K562 (cell line): ENCODE data around the gene PTPN1. TPM values are rescaled to one million over a fixed set of nuclear protein-coding genes. Genes with fewer than 3 reads are reported as not detected.
A peak's percentile ranks its signal among the peaks of the same experiment; 100 is the strongest.

Experiments
- ATAC-seq: fragments of 200-7000 bp; cut with Tn5 transposase; 3 replicates; pipeline ENCODE4 v1.9.1; 2020; ENCODE audit warnings: moderate library complexity
- BruUV-seq: library from RNA; stranded (reverse); fragments of 400-500 nt; replicated peaks from 2 replicates; lab custom pipeline; 2021; lab: Mats Ljungman, UMichigan
- CTCF ChIA-PET: fragments of 300-600 bp; formaldehyde crosslinking; extraction: SDS; loops from one replicate; lab custom pipeline; 2021; ENCODE audit warnings: low intra/inter-chr PET ratio; lab: Yijun Ruan, JAX
- POLR2A ChIA-PET: fragments of 300-600, 350-650 bp; sonication (Branson Sonifier 250); formaldehyde crosslinking; extraction: SDS; loops from one replicate; lab custom pipeline; 2021; ENCODE audit warnings: antibody characterized with exemption, inconsistent platforms; lab: Yijun Ruan, JAX
- DNase-seq, 4 experiments: peaks; one replicate each; pipeline versions ENCODE4 v3.0.0 to v3.0.0-alpha.2; 2011 to 2018; ENCODE audit warnings: low spot score in 3 of 4, mixed read lengths in 3 of 4; ENCODE audit errors: extremely low read depth in 1 of 4
- FAIRE-seq: peaks from 2 replicates; lab custom pipeline; 2011; peaks lifted over from hg19 to GRCh38; lab: Jason Lieb, UNC
- H2AFZ ChIP-seq: 2 replicates; pipeline ENCODE4 v1.6.0; 2011; ENCODE audit warnings: low read depth, low read length, control low read depth, inconsistent platforms
- H3K27ac ChIP-seq: fragments of 200-600 bp; 3 replicates; pipeline ENCODE4 v1.8.0; 2011; ENCODE audit warnings: low read depth, mild to moderate bottlenecking, control low read depth, inconsistent platforms, low read length, moderate library complexity, mixed read lengths; ENCODE audit errors: extremely low read depth
- H3K27me3 ChIP-seq, 2 experiments: fragments of 300-600 bp in 1 of 2; 2 replicates in 1 of 2; 3 replicates in 1 of 2; pipeline versions ENCODE4 v1.6.0 to v1.8.0; 2011; ENCODE audit warnings: inconsistent platforms in 2 of 2, low read length in 2 of 2, mild to moderate bottlenecking in 1 of 2, mixed read lengths in 1 of 2, moderate library complexity in 1 of 2; ENCODE audit not compliant: control insufficient read depth in 2 of 2, insufficient read depth in 2 of 2
- H3K36me3 ChIP-seq: fragments of 300-600 bp; 3 replicates; pipeline ENCODE4 v1.8.0; 2011; ENCODE audit warnings: mild to moderate bottlenecking, low read length, inconsistent platforms; ENCODE audit not compliant: control insufficient read depth, insufficient read depth
- H3K4me1 ChIP-seq, 2 experiments: fragments of 200-600 bp in 1 of 2; replicated peaks in 1 of 2; 2 replicates in 1 of 2; 3 replicates in 1 of 2; pipeline versions ENCODE4 v1.5.1 to v1.8.0; 2011; ENCODE audit warnings: inconsistent platforms in 2 of 2, low read length in 2 of 2, mild to moderate bottlenecking in 1 of 2, mixed read lengths in 1 of 2, moderate library complexity in 1 of 2; ENCODE audit not compliant: control insufficient read depth in 2 of 2, insufficient read depth in 2 of 2
- H3K4me2 ChIP-seq: 2 replicates; pipeline ENCODE4 v1.6.1; 2011; ENCODE audit warnings: low read length, control low read depth, inconsistent platforms, mixed read lengths; ENCODE audit not compliant: insufficient read depth
- H3K4me3 ChIP-seq: fragments of 200-600 bp; sonication (generic), shearing (Covaris generic); 2 replicates; pipeline ENCODE4 v1.5.1; 2016; ENCODE audit warnings: control low read depth, inconsistent platforms
- H3K79me2 ChIP-seq: fragments of 200-600 bp; 3 replicates; pipeline ENCODE4 v1.8.0; 2011; ENCODE audit warnings: low read length, inconsistent platforms; ENCODE audit not compliant: control insufficient read depth, insufficient read depth
- H3K9ac ChIP-seq, 2 experiments: 2 replicates each; pipeline versions ENCODE4 v1.6.0 to v1.6.1; 2011; ENCODE audit warnings: low read depth in 2 of 2, low read length in 2 of 2, control low read depth in 1 of 2, inconsistent platforms in 1 of 2, mild to moderate bottlenecking in 1 of 2, mixed read lengths in 1 of 2; ENCODE audit not compliant: insufficient read depth in 1 of 2
- H3K9me1 ChIP-seq: one replicate; pipeline ENCODE4 v1.6.0; 2011; ENCODE audit warnings: inconsistent platforms, mild to moderate bottlenecking, low read length, moderate library complexity; ENCODE audit not compliant: control insufficient read depth, insufficient read depth
- H3K9me3 ChIP-seq: replicated peaks from 2 replicates; pipeline ENCODE4 v1.5.1; 2011; ENCODE audit warnings: low read depth, low read length, inconsistent platforms; ENCODE audit not compliant: control insufficient read depth, insufficient read depth
- H4K20me1 ChIP-seq: replicated peaks from 2 replicates; pipeline ENCODE4 v1.6.1; 2011; ENCODE audit warnings: low read length, inconsistent platforms, mixed read lengths; ENCODE audit not compliant: control insufficient read depth, insufficient read depth
- BRD4 ChIP-seq: fragments of 200-600 bp; sonication (generic); IDR thresholded peaks from 2 replicates; pipeline ENCODE4 v1.6.1; 2017; ENCODE audit warnings: inconsistent platforms
- E2F3 ChIP-seq: fragments of 250-450 bp; sonication (Bioruptor Pico); IDR thresholded peaks from 2 replicates; pipeline ENCODE4 v1.4.0; 2020; ENCODE audit warnings: mild to moderate bottlenecking
- EGR1 ChIP-seq: fragments of 450-650 bp; conservative IDR thresholded peaks from 2 replicates; pipeline ENCODE4 v1.6.1; 2017; ENCODE audit warnings: mild to moderate bottlenecking
- ESRRA ChIP-seq: fragments of 450-650 bp; IDR thresholded peaks from 2 replicates; pipeline ENCODE4 v1.6.1; 2014; ENCODE audit warnings: low read depth, mild to moderate bottlenecking, moderate library complexity, borderline replicate concordance
- FOXA3 ChIP-seq, 2 experiments: fragments of 450-650 bp in 1 of 2; sonication (generic) in 1 of 2; formaldehyde crosslinking; IDR thresholded peaks in 1 of 2; conservative IDR thresholded peaks in 1 of 2; 2 replicates each; pipeline versions ENCODE4 v1.4.0 to v1.8.0; 2020 to 2022; ENCODE audit warnings: mild to moderate bottlenecking in 2 of 2, missing genetic modification reagents in 1 of 2
- FOXP4 ChIP-seq: sonication (generic); formaldehyde crosslinking; IDR thresholded peaks from 2 replicates; pipeline ENCODE4 v1.8.0; 2022; ENCODE audit warnings: mild to moderate bottlenecking, missing genetic modification reagents, borderline replicate concordance
- IRF2 ChIP-seq: sonication (generic); formaldehyde crosslinking; IDR thresholded peaks from 2 replicates; pipeline ENCODE4 v1.8.1; 2022; ENCODE audit warnings: mild to moderate bottlenecking, missing genetic modification reagents
- KDM2B ChIP-seq: fragments of 250-450 bp; sonication (Bioruptor Pico); IDR thresholded peaks from 2 replicates; pipeline ENCODE4 v1.8.0; 2021; ENCODE audit warnings: mild to moderate bottlenecking, moderate library complexity
- MNT ChIP-seq, 2 experiments: fragments of 450-650 bp; conservative IDR thresholded peaks; 2 replicates each; pipeline ENCODE4 v1.6.1; 2017; ENCODE audit warnings: mild to moderate bottlenecking in 2 of 2, moderate library complexity in 2 of 2
- MTF1 ChIP-seq: fragments of 250-450 bp; sonication (Bioruptor Pico); IDR thresholded peaks from 2 replicates; pipeline ENCODE4 v1.9.0; 2021; ENCODE audit warnings: moderate library complexity, mild to moderate bottlenecking, inconsistent platforms, borderline replicate concordance
- POLR2G ChIP-seq: fragments of 200-400 bp; formaldehyde crosslinking; IDR thresholded peaks from 2 replicates; pipeline ENCODE4 v1.6.1; 2017; ENCODE audit warnings: low read depth, mild to moderate bottlenecking, antibody characterized with exemption, low read length, moderate library complexity
- SETDB1 ChIP-seq: IDR thresholded peaks from one replicate; pipeline ENCODE4 v1.6.1; 2012; ENCODE audit warnings: low read length, control low read depth, inconsistent platforms
- SRSF7 ChIP-seq: fragments of 200-400 bp; formaldehyde crosslinking; optimal IDR thresholded peaks from 2 replicates; pipeline ENCODE3; 2017; ENCODE audit warnings: mild to moderate bottlenecking, low read depth, low read length
- ZC3H8 ChIP-seq: fragments of 450-650 bp; IDR thresholded peaks from 2 replicates; pipeline ENCODE4 v1.6.1; 2017
- WGBS: fragments of 100-300 bp; shearing (Covaris generic); methylation state at CpG from one replicate; pipeline ENCODE4 v1.1.6; 2016; ENCODE audit warnings: low coverage, mixed read lengths; ENCODE audit not compliant: insufficient coverage; ENCODE audit errors: missing lambda C conversion rate; 5-methylcytosine and 5-hydroxymethylcytosine counted together
- in situ Hi-C: fragments of 300-500 bp; cut with MboI; formaldehyde crosslinking; loops from 4 replicates; pipeline ENCODE4 v1.15.0; 2018; ENCODE audit warnings: inconsistent platforms, mixed read lengths
- intact Hi-C: fragments of 100-400 bp; cut with micrococcal nuclease; formaldehyde crosslinking; loops from 2 replicates; pipeline ENCODE4 v1.14.2; 2022
- polyA plus RNA-seq, 8 experiments: library from polyadenylated mRNA; depleted of rRNA in 4 of 8; stranded (reverse) in 5 of 8; unstranded in 3 of 8; fragments of >200 nt; fragmentation: Nextera tagmentation in 2 of 8; fragmentation: Illumina TruSeq in 1 of 8; extraction: Ambion mirVana in 2 of 8; extraction: Trizol in 1 of 8; gene quantifications; 2 replicates each; pipeline versions ENCODE4 v1.2.1 to v1.2.3, GENCODE V29; 2011 to 2014; ENCODE audit warnings: inconsistent platforms in 1 of 8, missing spikeins in 1 of 8
- total RNA-seq, 7 experiments: library from RNA; depleted of rRNA in 6 of 7; stranded (reverse); fragments of >200 nt in 6 of 7; fragmentation: Illumina TruSeq in 2 of 7; extraction: Trizol in 2 of 7; gene quantifications; 2 replicates each; pipeline versions ENCODE4 v1.2.1 to v1.2.3, GENCODE V29; 2011 to 2021; ENCODE audit warnings: low replicate concordance in 1 of 7
- TF ChIP-seq, protein P1 (sequence below): fragments of 250-450 bp; sonication (Bioruptor Pico); IDR thresholded peaks from 2 replicates; pipeline ENCODE4 v1.5.0; 2021; ENCODE audit warnings: mild to moderate bottlenecking, moderate library complexity

PTPN1 gene
- total and polyA plus RNA-seq, 9 of the 15 experiments (the other 6 are each of a cell fraction or from before 2014, with no cell fraction given), result 11.0 to 85.3 (median 54.0) TPM

DNA sequence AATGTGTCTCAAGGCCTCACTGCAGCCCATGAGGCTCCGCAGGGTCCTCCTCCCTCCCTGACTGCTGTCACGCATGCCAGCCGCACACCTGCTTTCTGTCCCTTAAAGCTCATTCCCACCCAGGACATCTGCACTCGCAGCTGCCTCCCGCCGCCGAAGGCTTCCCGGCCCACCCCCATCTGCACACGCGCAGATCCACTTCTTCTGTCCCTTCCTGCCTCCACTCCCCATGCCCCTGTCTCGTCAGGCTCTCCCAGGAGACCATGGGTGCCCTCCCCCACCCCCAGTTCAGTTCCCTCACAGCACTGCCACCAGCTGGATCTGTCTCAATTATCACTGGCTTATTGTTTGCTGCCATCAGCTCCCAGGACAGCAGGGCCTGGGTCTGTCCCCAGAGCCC lies 118.1 kb downstream of the PTPN1 start:
- no peak for FAIRE-seq
- POLR2A ChIA-PET, result no interaction called here
- Histone ChIP-seq H2AFZ (no peak overlapping the region), H3K27me3 (no peaks in the 10 kb centered on the region), H4K20me1 (peaks cover 9% of the 10 kb centered on the region; the same call in 1 of the 2 replicates), H3K4me1 (peaks cover 0 to 31% of the 10 kb centered on the region in 2 experiments; a peak in 3 of 5 replicates), H3K9me3 (no peaks in the 10 kb centered on the region), H3K79me2 (peaks cover 24% of the 10 kb centered on the region; the same call in 2 of the 3 replicates), H3K4me3 (no peak overlapping the region), H3K36me3 (peaks cover 51% of the 10 kb centered on the region; the same call in 2 of the 3 replicates), H3K9ac (peak overlapping the region in 1 of 2 experiments; percentile 77; a peak in 1 of 4 replicates), H3K9me1 (no peaks in the 10 kb centered on the region), H3K27ac (no peak overlapping the region), H3K4me2 (no peak overlapping the region)
- 87% methylated on average over 11 of the region's 11 CpGs for WGBS
- no peak for ATAC-seq
- BruUV-seq, result no TSS peak
- in situ Hi-C loops, result no loop called here
- no peak for DNase-seq
- intact Hi-C loops, result loop anchor here (5.0 kb wide), 1 partner anchor 159 kb away; no protein-coding TSS in a partner anchor
- CTCF ChIA-PET, result no interaction called here
- TF ChIP-seq MTF1 (CRISPR knock-in tag) (no peak), POLR2G (no peak), ESRRA (no peak), FOXA3 (CRISPR knock-in tag; conservative IDR thresholded peaks at IDR 0.05 in 1 of 2, IDR thresholded peaks at IDR 0.05 in 1 of 2) (no peak), KDM2B (CRISPR knock-in tag) (no peak), FOXP4 (CRISPR knock-in tag) (no peak), EGR1 (no peak), MNT (conservative IDR thresholded peaks at IDR 0.05) (no peak), IRF2 (CRISPR knock-in tag) (no peak), BRD4 (no peak), ZC3H8 (no peak), SRSF7 (no peak), E2F3 (CRISPR knock-in tag) (no peak), SETDB1 (no peak)
- TF ChIP-seq, protein P1, sequence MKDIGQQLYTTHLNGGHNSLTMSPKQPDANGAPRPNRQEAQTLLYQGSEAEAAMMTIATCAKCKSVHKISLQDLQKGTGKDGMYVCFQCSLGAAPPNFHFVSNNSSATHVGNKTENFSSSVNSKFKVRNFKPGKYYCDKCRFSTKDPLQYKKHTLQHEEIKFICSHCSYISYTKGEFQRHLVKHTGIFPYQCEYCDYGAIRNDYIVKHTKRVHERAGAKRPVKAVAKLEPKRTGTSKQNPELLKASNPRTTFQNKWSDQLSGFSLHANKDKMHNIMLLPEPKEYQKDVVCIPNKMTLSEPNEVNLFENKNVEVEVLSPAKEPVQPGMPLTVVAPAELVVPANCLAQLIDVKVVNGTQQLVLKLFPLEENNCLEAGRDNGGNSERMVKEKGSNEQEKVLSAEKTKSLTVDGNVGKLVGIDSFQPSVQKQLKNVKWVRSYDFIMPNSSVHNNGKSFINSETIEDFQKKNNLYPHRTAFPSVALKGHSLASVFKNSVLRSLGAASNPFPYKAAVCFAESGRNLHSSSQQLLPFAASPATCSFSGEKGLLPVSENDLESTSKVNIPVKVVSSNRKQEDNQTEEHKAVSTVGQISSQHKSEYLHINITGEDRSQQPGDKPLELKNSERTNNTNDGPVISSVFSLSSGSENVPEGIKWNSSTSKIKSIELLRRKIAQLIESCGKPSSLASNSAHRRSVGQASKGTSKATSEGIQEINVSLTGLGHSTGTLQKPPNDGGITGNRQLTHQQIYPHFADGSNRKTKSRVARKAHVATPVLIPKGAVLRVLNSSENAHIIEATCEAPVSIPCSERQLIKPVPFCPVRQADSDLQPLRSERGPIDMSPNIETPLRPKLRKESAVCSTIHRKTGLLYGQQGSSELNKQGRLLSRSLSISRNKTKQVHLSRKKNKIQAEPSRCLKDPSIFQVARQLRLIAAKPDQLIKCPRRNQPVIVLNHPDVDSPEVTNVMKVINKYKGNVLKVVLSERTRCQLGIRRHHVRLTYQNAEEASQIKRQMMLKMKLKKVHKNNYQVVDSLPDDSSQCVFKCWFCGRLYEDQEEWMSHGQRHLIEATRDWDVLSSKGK (CRISPR knock-in tag), result no peak
